HG03060 (cell line): Measurements from ENCODE around the gene TMEM175.

Experiments used
- ATAC-seq: cut with Tn5 transposase; IDR thresholded peaks from one replicate; pipeline ENCODE4 v1.9.1; 2021; ENCODE audit warnings: low read depth, moderate number of reproducible peaks; ENCODE audit not compliant: unreplicated experiment

The TMEM175 gene

DNA sequence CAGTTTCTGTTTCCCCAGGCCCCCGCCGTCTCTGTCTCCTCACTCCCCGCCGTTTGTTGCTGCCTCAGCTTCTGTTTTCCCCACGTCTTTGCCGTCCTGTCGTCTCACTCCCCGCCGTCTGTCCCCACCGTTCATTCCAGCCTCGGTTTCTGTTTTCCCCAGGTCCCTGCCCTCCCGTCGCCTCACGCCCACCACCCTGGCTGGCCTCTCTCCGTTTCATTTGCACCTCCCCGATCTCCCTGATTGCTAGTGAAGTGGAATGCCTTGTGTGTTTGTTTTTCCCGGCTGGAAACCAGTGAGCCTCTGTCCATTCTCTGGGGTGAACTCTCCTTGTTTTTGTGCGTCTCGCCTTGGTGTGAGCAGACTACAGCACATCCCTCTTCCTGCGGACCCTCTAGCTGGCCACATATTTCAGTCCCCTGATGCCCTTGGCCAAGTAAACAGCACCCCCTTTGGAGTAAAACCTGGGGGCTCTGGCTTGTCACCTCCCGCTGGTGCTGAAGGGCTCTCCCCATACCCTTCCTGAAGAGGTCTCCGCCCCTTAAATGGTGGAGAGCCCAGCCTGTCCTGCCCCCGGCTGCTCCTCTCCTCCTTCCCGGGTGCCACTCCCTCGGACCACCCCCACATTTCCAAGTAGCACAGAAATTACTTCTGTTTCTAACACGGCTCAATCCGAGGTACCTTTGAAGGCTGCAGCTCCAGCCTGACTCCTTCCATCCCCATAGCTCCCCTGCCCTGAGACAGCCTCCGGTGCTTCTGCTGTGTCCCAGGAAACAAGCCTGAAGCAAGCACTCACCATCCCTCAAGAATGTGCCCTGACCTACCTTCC lies 13.2 kb downstream of the TMEM175 start:
- no peak for ATAC-seq

- no peak for ATAC-seq
These were observed 13.8 kb downstream of the TMEM175 start for GRCh38 chr4:946103-946450.

- ATAC-seq, result no peak
These were observed 14.5 kb downstream of the TMEM175 start for GRCh38 chr4:946517-947471.

GRCh38 chr4:947491-947971 lies 15.3 kb downstream of the TMEM175 start:
- no peak for ATAC-seq

DNA sequence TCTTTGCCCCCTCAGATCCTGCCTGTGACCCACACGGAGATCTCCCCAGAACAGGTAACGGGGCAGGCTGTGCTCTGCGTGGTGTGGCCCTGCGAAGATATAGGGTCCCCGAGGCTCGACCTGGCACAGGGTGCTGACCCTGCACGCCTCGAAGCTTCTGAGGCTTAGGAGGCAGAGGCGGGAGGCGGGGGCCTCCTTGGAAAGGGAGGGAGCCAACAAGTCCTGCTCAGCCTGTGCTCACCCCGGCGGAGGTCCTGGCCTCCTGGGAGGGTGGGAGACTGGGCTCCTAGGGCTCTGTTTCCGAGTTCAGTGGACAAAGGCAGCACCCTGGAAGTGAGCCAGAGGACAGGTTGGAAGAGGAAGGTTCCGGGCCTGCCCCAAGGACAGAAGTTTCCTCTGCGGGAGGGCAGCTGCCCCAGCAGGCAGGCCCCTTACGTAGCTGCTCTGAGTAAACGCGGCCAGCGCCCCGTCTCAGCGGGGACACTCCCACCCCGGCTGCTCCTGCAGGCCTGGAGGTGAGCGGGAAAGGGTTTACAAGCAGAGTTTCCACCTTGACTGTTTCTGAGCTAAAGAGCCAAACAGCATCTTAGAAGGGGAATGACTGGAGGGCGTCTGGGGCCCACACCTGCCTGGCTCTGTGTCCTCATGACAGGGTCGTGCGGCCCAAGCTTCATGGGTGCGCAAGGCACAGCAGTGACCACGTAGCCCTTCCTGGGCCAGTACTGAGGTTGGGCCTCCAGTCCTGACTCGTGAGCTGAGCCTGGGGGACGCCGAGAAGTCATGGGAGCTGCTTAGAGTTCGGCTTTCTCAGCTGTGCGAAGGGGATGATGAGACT lies 16.1 kb downstream of the TMEM175 start:
- no peak for ATAC-seq

- ATAC-seq, result no peak
These were observed 16.7 kb downstream of the TMEM175 start for GRCh38 chr4:948936-949300.

- ATAC-seq, result no peak
These were observed 17.4 kb downstream of the TMEM175 start for GRCh38 chr4:949656-950055.

DNA sequence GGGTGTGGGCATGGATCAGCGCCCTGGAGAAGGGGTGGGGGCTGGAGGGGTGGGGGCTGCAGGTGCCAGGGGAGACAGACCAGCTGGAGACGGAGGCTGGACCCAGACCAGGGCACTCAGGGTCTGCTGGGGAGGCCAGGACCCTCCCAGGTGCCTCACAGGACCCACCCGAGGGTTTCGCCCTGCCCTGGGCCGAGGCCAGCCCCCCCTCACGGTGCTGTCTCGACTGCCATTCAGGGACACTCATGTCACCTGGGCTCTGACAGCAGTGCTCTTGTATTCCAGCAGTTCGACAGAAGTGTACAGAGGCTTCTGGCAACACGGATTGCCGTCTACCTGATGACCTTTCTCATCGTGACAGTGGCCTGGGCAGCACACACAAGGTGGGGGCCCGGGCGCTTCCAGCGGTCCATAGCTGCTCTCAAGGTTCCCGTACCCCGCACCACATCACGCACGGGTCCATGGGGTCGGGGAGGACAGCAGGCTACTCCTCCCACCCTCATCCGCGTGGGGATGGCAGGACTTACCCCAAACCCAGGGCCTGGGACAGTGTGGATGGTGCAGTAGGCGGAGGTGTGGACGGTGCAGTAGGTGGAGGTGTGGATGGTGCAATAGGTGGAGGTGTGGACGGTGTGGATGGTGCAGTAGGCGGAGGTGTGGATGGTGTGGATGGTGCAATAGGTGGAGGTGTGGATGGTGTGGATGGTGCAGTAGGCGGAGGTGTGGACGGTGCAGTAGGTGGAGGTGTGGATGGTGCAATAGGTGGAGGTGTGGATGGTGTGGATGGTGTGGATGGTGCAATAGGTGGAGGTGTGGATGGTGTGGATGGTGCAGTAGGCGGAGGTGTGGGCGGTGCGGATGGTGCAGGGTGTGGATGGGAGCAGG lies 18.1 kb downstream of the TMEM175 start:
- ATAC-seq, result no peak

DNA sequence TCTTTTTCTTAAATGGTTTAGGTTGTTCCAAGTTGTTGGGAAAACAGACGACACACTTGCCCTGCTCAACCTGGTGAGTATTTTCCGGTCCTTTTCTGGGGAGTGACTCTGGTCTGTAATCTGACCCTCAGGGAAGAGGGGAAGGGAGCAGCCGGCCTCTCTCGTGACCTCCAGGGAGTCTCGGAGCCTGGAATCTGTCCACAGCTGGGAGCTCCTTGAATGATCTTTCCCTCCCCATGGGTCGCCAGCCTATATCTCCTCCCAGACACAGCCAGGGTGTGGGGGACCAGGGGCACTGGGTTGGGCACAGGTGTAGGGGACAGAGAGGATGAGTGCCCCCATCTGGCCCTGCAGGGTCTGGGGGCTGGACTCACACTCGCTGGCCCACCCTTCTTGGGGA lies 18.9 kb downstream of the TMEM175 start:
- no peak for ATAC-seq

DNA sequence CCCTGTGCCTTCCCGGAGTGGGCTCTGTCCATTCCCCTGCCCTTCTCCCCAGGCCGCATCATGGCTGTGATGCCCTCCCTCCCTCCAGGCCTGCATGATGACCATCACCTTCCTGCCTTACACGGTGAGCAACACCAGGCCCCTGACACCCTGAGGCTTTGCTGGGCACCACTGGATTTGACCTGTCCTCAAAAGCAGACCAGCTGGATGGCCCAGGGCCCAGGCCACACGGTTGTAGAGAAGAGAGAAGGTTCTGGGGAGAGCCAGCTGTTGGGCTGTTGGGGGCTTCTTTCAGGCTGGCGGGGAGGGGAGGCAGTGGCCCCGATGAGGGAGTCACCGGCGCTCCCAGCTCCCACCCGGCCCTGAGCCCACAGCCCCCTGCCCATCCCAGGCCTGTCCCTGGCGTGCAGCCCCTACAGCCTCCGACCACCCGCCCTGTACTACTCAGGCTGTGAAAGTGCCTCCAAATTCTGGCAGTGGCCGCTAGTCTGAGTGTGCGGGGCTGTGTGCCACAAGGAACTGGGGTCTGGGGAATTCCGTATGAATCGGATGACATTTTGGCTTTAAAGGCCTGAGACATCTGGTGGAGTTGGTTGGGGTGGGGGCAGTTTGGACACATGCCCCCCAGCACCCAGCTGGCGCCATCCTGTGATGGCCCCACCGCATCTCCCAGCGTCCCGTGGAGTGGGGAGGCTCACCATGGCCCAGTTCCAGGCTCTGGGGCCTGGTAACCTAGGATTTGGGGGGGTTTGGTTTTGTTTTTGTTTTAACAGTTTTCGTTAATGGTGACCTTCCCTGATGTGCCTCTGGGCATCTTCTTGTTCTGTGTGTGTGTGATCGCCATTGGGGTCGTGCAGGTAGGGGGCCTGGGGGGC lies 19.6 kb downstream of the TMEM175 start:
- no peak for ATAC-seq

- ATAC-seq, result no peak
These were observed 20.8 kb downstream of the TMEM175 start for GRCh38 chr4:952881-953573.

DNA sequence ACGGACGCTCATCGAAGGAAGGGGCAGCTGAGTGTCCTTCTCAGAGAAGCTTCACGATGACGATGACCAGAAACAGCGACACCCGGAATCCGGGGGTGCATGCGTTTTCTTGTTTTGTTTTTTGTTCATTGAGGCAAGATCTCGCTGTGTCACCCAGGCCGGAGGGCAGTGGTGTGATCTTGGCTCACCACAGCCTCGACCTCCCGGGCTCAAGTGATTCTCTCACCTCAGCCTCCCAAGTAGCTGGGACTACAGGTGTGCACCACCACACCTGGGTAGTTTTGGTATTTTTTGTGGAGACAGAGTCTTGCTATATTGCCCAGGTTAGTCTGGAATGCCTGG lies 21.3 kb downstream of the TMEM175 start:
- no peak for ATAC-seq

DNA sequence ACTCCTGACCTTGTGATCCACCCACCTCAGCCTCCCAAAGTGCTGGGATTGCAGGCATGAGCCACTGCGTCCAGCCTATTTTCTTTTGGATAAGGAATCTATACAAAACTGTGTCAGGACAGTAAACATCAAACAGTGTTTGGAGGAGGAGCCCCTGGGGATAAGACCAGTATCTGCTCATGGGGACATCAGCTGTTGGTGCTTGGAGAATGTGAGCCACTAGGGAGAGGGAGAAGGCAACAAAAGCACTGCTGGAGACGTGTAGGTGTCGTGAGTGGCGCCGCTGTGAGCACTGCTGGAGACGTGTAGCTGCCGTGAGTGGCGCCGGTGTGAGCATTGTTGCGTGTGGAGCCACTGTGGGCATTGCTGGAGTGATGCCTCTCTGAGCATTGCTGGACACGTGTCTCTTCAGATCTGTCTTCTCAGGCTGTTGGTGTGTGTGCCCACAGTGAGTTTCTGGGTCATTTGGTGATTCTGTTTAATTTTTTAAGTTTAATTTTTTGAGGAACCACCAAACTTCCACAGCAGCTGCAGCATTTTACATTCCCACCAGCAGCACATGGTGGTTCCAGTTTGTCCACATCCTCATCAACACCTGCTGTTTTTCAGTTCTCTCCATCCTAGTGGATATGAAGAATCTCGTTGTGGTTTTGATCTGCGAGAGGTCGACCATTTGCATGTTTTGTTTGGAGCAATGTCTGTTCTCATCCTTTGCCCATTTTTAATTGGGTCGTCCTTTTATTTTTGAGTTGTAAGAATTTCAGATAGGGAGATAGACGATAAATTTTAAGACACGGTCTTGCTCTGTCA lies 22.2 kb downstream of the TMEM175 start:
- no peak for ATAC-seq

DNA sequence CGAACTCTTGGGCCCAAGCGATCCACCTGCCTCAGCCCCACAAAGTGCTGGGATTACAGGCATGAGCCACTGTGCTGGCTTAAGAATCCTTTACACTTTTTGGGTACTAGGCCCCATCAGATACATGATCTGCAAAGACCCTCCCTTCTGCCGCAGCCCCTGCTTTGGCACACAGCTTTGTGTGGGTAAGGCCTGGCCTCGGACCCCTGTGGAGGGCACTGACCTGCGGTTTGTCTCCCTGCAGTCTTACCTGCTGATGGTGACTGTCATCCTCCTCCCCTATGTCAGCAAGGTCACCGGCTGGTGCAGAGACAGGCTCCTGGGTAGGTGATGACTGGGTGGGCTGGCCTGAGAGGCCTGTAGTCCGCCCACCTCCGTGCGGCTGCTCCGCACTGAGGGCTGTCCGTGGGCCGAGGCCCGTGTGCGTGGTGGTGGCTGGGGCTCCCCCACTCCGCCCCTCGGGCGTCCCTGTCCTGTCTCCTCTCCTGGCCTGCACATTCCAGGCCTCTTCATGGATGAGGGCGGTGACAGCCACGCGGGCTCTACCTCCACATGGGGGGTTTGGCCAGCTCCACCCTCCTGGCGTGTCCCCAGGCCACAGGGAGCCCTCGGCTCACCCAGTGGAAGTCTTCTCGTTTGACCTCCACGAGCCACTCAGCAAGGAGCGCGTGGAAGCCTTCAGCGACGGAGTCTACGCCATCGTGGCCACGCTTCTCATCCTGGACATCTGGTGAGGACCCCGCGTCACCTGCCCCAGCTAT lies 23.1 kb downstream of the TMEM175 start:
- no peak for ATAC-seq

- ATAC-seq, result no peak
These were observed 23.7 kb downstream of the TMEM175 start for GRCh38 chr4:955931-956381.

DNA sequence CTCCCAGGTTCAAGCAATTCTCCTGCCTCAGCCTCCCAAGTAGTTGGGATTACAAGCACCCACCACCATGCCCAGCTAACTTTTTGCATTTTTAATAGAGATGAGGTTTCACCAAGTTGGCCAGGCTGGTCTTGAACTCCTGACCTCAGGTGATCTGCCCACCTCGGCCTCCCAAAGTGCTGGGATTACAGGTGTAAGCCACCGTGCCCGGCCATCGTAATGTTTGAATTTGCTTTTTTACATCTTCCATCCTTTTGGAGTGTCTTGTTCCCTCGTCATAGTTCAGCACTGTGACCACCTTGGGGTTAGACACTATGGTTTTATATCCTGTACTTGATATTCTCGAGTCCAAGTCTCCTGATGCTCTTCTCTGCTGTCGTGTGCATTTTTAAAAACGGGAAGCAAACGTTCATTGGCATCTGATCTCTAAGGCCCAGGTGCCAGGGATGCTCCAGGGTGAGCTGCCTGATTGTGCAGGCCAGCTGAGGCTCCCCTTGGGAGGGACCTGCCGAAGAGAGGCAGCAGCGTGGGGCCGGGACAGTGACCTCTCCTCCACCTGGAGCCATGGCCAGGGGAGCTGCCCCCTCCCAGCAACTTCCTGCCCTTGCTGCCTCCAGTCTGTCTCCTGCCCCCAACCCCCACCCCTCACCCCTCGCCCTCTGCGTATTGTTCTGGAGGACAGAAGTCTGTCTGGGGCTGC lies 24.4 kb downstream of the TMEM175 start:
- ATAC-seq, result no peak
